Sigmoid colon (tissue), 4 donors: ENCODE results near the gene SPEF2.

ENCODE experiments used
- CTCF ChIP-seq, 4 experiments: fragments of 450-650 bp in 3 of 4; fragments of 200-600 bp in 1 of 4; IDR thresholded peaks; one replicate each; pipeline ENCODE4 v1.5.1; 2016 to 2019; ENCODE audit warnings: antibody characterized with exemption in 4 of 4, mild to moderate bottlenecking in 3 of 4, moderate library complexity in 2 of 4
- EP300 ChIP-seq, 4 donors: sonication (generic); formaldehyde crosslinking; IDR thresholded peaks; one replicate each; pipeline ENCODE4 v1.6.1; 2017; ENCODE audit warnings: antibody characterized with exemption in 4 of 4
- POLR2A ChIP-seq, 2 donors: fragments of 450-650 bp; IDR thresholded peaks; one replicate each; pipeline ENCODE4 v1.6.1; 2016; ENCODE audit warnings: antibody characterized with exemption in 2 of 2, mild to moderate bottlenecking in 2 of 2, moderate library complexity in 2 of 2
- POLR2AphosphoS5 ChIP-seq, 4 donors: sonication (generic); formaldehyde crosslinking; IDR thresholded peaks; one replicate each; pipeline ENCODE4 v1.6.1; 2017; ENCODE audit warnings: antibody characterized with exemption in 4 of 4

- TF ChIP-seq POLR2A (IDR thresholded peaks at IDR 0.05) (no peak), EP300 (IDR thresholded peaks at IDR 0.05) (no peak), CTCF (IDR thresholded peaks at IDR 0.05) (no peak), POLR2AphosphoS5 (IDR thresholded peaks at IDR 0.05) (no peak)
Observed at GRCh38 chr5:35698047-35698808, 80.6 kb downstream of the SPEF2 start.
